ENCODE results near the gene SAA1.
"Not testable (repeated sequence)": the region's sequence is repeated elsewhere in the genome, so short reads cannot be mapped to it uniquely, and the experiment has no call there.

SAA1 gene

GRCh38 chr11:18261721-18262120 lies 4.3 kb upstream of the SAA1 start:
- DNase-seq = no peak

DNA sequence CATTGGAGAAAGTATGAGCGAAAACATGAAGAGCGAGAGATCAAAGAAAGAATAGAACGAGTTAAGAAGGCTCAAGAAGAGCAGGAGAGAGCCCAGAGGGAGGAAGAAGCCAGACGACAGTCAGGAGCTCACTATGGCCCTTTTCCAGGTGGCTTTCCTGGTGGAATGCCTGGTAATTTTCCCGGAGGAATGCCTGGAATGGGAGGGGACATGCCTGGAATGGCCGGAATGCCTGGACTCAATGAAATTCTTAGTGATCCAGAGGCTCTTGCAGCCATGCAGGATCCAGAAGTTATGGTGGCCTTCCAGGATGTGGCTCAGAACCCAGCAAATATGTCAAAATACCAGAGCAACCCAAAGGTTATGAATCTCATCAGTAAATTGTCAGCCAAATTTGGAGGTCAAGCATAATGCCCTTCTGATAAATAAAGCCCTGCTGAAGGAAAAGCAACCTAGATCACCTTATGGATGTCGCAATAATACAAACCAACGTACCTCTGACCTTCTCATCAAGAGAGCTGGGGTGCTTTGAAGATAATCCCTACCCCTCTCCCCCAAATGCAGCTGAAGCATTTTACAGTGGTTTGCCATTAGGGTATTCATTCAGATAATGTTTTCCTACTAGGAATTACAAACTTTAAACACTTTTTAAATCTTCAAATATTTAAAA lies 3.2 kb upstream of the SAA1 start:
- DNase-seq = not testable (repeated sequence)

- no peak for DNase-seq
Measured at GRCh38 chr11:18264035-18264434, 2.0 kb upstream of the SAA1 start.

GRCh38 chr11:18264677-18265555 lies 1.1 kb upstream of the SAA1 start:
- DNase-seq = no peak

DNA sequence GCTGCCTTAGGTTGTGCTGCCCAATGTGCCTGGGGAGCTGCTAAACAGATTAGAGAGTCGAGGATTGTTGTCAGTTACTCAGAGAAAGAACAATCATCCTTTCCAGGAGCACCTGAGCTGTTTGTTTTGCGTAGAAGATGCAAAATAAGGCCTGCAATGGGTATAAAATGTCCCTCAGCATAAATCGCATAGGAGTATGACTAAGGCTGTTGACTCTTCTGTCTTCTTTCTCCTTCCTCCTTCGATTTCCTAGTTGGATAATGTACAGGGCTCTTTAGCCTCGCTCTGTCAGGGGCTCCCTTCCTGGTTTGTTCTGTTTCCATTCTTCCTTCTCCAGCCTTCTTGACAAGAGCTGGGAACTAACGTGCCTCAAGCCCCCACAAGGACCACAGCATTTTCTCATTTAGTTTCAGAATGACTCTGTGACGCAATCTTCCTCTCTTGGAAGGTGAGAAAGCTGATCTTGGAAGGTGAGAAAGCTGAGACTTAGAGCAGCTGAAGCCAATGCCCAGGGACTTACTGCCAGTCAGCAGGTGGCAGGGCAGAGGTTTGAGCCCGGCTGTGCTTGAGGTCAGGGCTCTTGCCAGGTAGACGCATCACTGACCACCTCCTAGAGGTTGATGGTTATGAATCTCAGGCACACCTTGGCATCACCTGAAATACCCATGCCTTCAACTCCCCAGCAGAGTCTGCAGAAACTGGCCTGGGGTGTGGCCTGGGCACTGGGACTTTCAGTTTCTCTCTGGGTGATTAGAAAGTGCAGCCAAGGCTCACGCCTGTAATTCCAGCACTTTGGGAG lies 1.5 kb downstream of the SAA1 start:
- not testable (repeated sequence) for DNase-seq

GRCh38 chr11:18269252-18269651 lies 3.2 kb downstream of the SAA1 start:
- not testable (repeated sequence) for DNase-seq

GRCh38 chr11:18270102-18270501 lies 4.0 kb downstream of the SAA1 start:
- DNase-seq = no peak

DNA sequence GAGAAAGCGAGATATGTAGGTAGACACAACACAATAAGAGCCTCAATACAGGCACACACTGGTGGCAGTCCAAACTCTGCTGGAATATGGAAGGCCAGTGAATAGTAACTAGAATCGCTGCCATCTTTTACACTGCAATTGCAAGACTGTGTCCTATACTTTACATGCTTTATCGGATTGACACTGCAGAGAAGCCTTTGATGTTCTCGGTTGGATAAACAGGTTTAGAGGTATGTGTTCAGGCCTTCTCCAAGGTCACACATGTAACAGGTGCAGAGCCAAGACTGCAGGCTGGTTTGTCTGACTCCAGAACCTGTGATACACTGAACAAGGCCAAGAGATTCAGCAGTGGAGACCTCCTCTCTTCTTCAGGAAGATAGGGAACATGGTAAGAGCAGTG lies 5.1 kb downstream of the SAA1 start:
- DNase-seq = no peak

DNA sequence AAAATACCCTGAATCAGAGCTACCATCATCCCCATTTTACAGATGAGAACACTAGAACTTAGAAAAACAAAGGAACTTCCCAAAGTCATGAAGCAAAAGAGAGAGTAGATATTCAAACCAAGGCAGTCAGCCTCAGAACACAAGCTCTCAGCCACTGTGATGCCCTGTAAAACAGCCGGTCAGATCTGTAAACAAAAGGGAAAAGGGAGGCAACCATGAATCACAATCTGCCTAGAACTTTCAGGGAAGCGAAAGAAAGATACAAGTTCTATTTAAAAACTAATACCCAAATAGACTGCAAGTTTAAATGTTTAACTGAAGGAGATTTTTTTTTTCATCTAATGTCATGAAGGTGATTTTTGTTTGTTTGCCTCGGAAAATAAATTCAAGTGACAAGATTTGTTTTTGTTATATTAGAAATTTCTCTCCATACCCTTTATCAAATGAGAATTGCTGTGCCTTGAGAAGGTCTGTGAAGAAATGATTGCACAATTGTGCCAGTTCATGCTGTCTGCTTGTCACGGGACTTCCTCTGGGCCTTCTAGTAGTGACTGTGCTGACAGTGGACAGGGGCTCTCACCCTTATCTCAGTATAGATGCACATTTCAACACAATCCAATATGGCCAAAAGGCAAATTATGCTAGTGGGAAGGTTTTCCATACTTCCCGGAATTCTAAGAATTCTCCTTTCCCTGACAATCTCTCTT lies 11.7 kb downstream of the SAA1 start:
- no peak for DNase-seq

- no peak for DNase-seq
Measured at GRCh38 chr11:18280438-18281045, 14.5 kb downstream of the SAA1 start.

GRCh38 chr11:18282626-18283025 lies 16.6 kb downstream of the SAA1 start:
- no peak for DNase-seq

DNA sequence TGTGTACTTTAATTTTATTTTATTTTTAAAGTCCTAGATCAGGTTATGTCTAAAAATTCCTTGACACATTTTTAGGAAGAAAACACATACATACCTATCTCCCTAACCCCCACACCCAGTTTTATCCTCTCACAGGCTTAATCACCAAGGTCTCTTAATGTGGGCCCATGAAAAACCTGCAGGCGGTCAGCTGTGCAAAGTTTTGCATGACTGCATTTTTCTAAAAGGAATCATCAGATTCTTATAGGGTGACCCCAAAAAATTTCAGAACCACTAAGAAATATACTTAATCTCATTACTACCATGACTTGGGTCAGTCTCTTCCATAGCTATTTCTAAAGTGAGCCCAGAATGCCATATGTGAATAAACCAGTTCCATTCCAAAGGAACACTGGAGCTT lies 19.8 kb downstream of the SAA1 start:
- DNase-seq = no peak

- DNase-seq = no peak
Measured at GRCh38 chr11:18288911-18289310, 22.8 kb downstream of the SAA1 start.

- DNase-seq = no peak
Measured at GRCh38 chr11:18294862-18295261, 28.8 kb downstream of the SAA1 start.

- no peak for DNase-seq
Measured at GRCh38 chr11:18295316-18295715, 29.3 kb downstream of the SAA1 start.

DNA sequence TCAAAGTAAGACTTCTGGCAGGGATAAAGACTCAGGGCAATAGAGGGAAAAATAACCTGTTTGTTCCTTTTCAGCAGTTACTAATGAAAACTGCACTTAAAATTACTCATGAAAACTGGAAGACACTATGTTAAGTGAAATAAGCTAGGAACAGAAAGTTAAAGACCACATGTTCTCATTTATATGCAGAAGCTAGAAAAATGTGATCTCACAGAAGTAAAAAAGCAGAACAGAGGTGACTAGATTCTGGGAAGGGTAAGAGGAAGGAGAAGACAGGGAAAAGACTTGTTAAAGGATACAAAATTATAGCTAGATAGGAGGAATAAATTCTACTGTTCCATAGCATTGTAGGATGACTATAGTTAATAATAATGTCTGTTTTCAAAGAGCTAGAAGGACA lies 33.7 kb downstream of the SAA1 start:
- DNase-seq = no peak

DNA sequence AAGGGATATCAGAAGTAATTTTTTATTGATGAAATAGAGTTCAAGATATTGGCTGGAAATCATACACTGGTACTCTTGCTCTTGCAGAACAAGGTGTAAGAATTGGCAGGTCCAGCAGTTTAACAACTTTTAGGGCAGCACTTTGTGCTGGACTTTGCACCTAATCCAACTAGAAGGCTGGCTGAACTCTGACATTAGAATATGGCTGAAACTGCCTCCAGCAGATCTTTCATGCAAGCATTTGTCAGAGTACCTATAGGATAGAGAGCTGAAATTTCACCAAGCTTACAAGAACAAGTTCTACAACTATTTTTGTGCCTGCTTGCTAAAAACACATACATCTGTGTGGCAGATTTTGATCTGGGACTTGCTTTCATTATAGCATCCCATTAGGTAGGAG lies 38.7 kb downstream of the SAA1 start:
- DNase-seq = no peak

DNA sequence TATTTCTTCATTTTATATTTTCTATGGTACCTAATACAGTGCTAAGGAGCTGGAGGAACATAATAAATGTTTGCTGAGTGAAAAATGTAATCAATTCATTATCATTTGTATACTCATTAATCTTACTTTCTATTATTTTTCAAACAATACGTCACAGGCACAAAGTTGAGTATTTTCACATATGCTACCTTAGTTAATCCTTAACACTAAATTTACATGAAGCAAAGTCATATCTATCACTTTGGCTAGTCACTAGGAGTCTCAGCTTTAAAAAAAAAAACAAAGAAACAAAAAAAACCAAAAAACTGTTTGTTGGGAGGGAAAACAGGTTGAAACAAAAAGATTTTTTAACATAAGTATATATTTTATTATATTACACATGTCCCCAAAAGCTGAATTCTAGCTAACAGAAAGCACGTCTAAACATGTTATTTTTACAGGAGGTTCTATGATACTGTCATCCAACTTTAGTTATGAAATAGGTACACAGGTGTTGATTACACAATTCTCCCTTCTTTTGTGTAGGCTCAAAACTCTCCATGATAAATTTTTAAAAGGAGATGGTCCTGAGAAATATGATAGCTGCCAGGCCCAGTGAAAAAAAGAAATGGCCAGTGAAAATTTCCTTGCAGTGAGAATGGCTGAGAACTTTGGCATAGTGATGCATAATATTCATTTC lies 41.5 kb downstream of the SAA1 start:
- DNase-seq = no peak

- no peak for DNase-seq
Measured at GRCh38 chr11:18308242-18308641, 42.2 kb downstream of the SAA1 start.

GRCh38 chr11:18309691-18310090 lies 43.6 kb downstream of the SAA1 start:
- DNase-seq = no peak

DNA sequence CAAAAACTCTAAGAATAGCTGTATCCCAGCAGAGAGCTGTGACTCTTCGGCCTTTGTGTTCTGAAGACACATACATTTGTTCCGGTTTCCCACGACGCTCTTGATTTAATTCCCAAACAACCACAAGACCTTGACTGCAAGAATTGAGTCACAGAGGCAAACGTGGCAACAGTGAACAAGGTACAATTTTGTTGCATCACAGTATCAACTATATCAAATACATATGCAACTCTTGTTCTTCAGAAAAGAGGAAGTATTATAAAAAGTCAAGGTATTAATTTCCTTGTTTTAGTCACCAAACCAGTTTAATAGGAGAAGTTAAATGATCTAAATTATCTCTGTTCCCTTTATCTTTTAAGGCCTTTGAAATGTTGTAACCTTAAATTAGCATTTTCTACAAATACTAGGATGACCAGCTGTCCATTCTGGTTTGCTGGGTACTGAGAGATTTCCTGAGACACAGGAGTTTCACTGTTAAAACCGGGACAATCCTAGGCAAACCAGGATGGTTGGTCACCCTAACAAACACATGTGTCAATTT lies 44.8 kb downstream of the SAA1 start:
- DNase-seq = no peak

GRCh38 chr11:18312012-18312411 lies 45.9 kb downstream of the SAA1 start:
- no peak for DNase-seq
